ENCODE measurements around the gene C9orf50.

Gene C9orf50

GRCh38 chr9:129626079-129626624, 5.3 kb upstream of the C9orf50 start, which contains the start of gene NTMT1:
NTMT1 (plus strand) TSS chr9:129626163; CDS start chr9:129632704, 6,541 bp downstream.
- peak within 1 kb of the TSS; percentile 98 for H3K4me3 ChIP-seq (ENCODE audit: low read depth, low read length)
- TF ChIP-seq CTCF (IDR thresholded peaks at IDR 0.05; ENCODE audit: control insufficient read depth, extremely low read depth, insufficient read depth), result no peak
- DNase-seq (ENCODE audit: low read depth), result no peak

- no peak for DNase-seq (ENCODE audit: low read depth)
- no peak for TF ChIP-seq CTCF (IDR thresholded peaks at IDR 0.05; ENCODE audit: control insufficient read depth, extremely low read depth, insufficient read depth)
- no peak overlapping the region for H3K4me3 ChIP-seq (ENCODE audit: low read depth, low read length)
These were observed 4.0 kb upstream of the C9orf50 start for GRCh38 chr9:129624947-129625346.

- peak; percentile 70 for TF ChIP-seq CTCF (IDR thresholded peaks at IDR 0.05; ENCODE audit: control insufficient read depth, extremely low read depth, insufficient read depth)
- DNase-seq (ENCODE audit: low read depth), result no peak
These were observed 3.4 kb upstream of the C9orf50 start for GRCh38 chr9:129624168-129624759.

GRCh38 chr9:129623331-129623730, 2.4 kb upstream of the C9orf50 start:
- no peak for TF ChIP-seq CTCF (IDR thresholded peaks at IDR 0.05; ENCODE audit: control insufficient read depth, extremely low read depth, insufficient read depth)
- DNase-seq (ENCODE audit: low read depth), result no peak
- no peak overlapping the region for H3K4me3 ChIP-seq (ENCODE audit: low read depth, low read length)

More at GRCh38 chr9:129624168-129624759, 3.4 kb upstream of the C9orf50 start:
- H3K4me3 ChIP-seq (ENCODE audit: low read depth, low read length), result no peak overlapping the region

- no peak overlapping the region for H3K4me3 ChIP-seq (ENCODE audit: low read depth, low read length)
- no peak; the same call in 1 of the 2 replicates for TF ChIP-seq CTCF (IDR thresholded peaks at IDR 0.05; ENCODE audit: control insufficient read depth, extremely low read depth, insufficient read depth)
- no peak for DNase-seq (ENCODE audit: low read depth)
These were observed 873 bp downstream of the C9orf50 start for GRCh38 chr9:129619787-129620668.

GRCh38 chr9:129617167-129617566, 3.7 kb downstream of the C9orf50 start:
- DNase-seq (ENCODE audit: low read depth), result no peak
- TF ChIP-seq CTCF (IDR thresholded peaks at IDR 0.05; ENCODE audit: control insufficient read depth, extremely low read depth, insufficient read depth), result peak; percentile 26; the same call in 1 of the 2 replicates
- no peak overlapping the region for H3K4me3 ChIP-seq (ENCODE audit: low read depth, low read length)
